ENCODE measurements around the gene DNAJC24.
"Not testable (repeated sequence)": the region's sequence is repeated elsewhere in the genome, so short reads cannot be mapped to it uniquely, and the experiment has no call there.

The DNAJC24 gene

GRCh38 chr11:31369348-31370329 lies at the start of gene DNAJC24, which contains the start of gene DCDC1:
TSS of gene DNAJC24 (plus strand) at chr11:31369860. CDS start at chr11:31370749, 889 bp downstream.
TSS of gene DCDC1 (minus strand) at chr11:31369739. CDS start at chr11:31328280, 41,459 bp downstream.
- peak; percentile 93 for DNase-seq

- DNase-seq = not testable (repeated sequence)
Measured at GRCh38 chr11:31321494-31321893, 48.2 kb upstream of the DNAJC24 start.

GRCh38 chr11:31323145-31323544 lies 46.5 kb upstream of the DNAJC24 start:
- no peak for DNase-seq

- DNase-seq = no peak
Measured at GRCh38 chr11:31325160-31325559, 44.5 kb upstream of the DNAJC24 start.

GRCh38 chr11:31326470-31327148 lies 43.1 kb upstream of the DNAJC24 start:
- no peak for DNase-seq

- DNase-seq = no peak
Measured at GRCh38 chr11:31327417-31327816, 42.2 kb upstream of the DNAJC24 start.

GRCh38 chr11:31328697-31329096 lies 41.0 kb upstream of the DNAJC24 start:
- no peak for DNase-seq

GRCh38 chr11:31337806-31338205 lies 31.9 kb upstream of the DNAJC24 start:
- no peak for DNase-seq

GRCh38 chr11:31340903-31341572 lies 28.6 kb upstream of the DNAJC24 start:
- DNase-seq = no peak

- no peak for DNase-seq
Measured at GRCh38 chr11:31351168-31351567, 18.5 kb upstream of the DNAJC24 start.

- no peak for DNase-seq
Measured at GRCh38 chr11:31355131-31355530, 14.5 kb upstream of the DNAJC24 start.

GRCh38 chr11:31355817-31356216 lies 13.8 kb upstream of the DNAJC24 start:
- no peak for DNase-seq

- DNase-seq = no peak
Measured at GRCh38 chr11:31361743-31362142, 7.9 kb upstream of the DNAJC24 start.

GRCh38 chr11:31366795-31367194 lies 2.9 kb upstream of the DNAJC24 start:
- DNase-seq = no peak

- no peak for DNase-seq
Measured at GRCh38 chr11:31375879-31376278, 6.2 kb downstream of the DNAJC24 start.

GRCh38 chr11:31383116-31383515 lies 13.5 kb downstream of the DNAJC24 start:
- no peak for DNase-seq

GRCh38 chr11:31387379-31387778 lies 17.7 kb downstream of the DNAJC24 start:
- no peak for DNase-seq

GRCh38 chr11:31397239-31397834 lies 27.7 kb downstream of the DNAJC24 start:
- DNase-seq = no peak

- DNase-seq = no peak
Measured at GRCh38 chr11:31404614-31405013, 35.0 kb downstream of the DNAJC24 start.

GRCh38 chr11:31408201-31408600 lies 38.5 kb downstream of the DNAJC24 start:
- DNase-seq = no peak

- no peak for DNase-seq
Measured at GRCh38 chr11:31412946-31413345, 43.3 kb downstream of the DNAJC24 start.

- no peak for DNase-seq
Measured at GRCh38 chr11:31414338-31414737, 44.7 kb downstream of the DNAJC24 start.

GRCh38 chr11:31415435-31415834 lies 45.8 kb downstream of the DNAJC24 start:
- no peak for DNase-seq

Data from activated T-cell treated with anti-CD3 and anti-CD28 coated beads, Interleukin-2, amount 50 U/mL, for 1 hour (primary cell).